HG02840 (cell line): ENCODE measurements around the gene CDC26.
A peak's percentile ranks its signal among the peaks of the same experiment; 100 is the strongest.
"Not testable (repeated sequence)": the region's sequence is repeated elsewhere in the genome, so short reads cannot be mapped to it uniquely, and the experiment has no call there.

Experiments used
- ATAC-seq: cut with Tn5 transposase; IDR thresholded peaks from one replicate; pipeline ENCODE4 v1.9.1; 2021; ENCODE audit warnings: mild to moderate bottlenecking, moderate library complexity, moderate number of reproducible peaks; ENCODE audit not compliant: unreplicated experiment, low FRiP score

CDC26 gene

GRCh38 chr9:113244556-113244955 is 30.8 kb downstream of the CDC26 start:
- no peak for ATAC-seq

- ATAC-seq, result no peak
Measured at GRCh38 chr9:113241161-113241560, 34.2 kb downstream of the CDC26 start.

GRCh38 chr9:113238859-113239232 is 36.5 kb downstream of the CDC26 start:
- ATAC-seq, result no peak

- ATAC-seq, result no peak
Measured at GRCh38 chr9:113238202-113238858, 37.0 kb downstream of the CDC26 start.

GRCh38 chr9:113237026-113237425 is 38.3 kb downstream of the CDC26 start:
- ATAC-seq, result no peak

- not testable (repeated sequence) for ATAC-seq
Measured at GRCh38 chr9:113235701-113236255, 39.6 kb downstream of the CDC26 start.

GRCh38 chr9:113231701-113232100 is 43.7 kb downstream of the CDC26 start:
- no peak for ATAC-seq

GRCh38 chr9:113228130-113228665 is 47.2 kb downstream of the CDC26 start:
- ATAC-seq, result no peak

GRCh38 chr9:113227436-113227835 is 47.9 kb downstream of the CDC26 start:
- ATAC-seq, result no peak

GRCh38 chr9:113223963-113224362 is 51.4 kb downstream of the CDC26 start:
- ATAC-seq, result no peak

GRCh38 chr9:113222482-113222841 is 52.9 kb downstream of the CDC26 start:
- no peak for ATAC-seq

GRCh38 chr9:113221800-113222481 is 53.4 kb downstream of the CDC26 start:
- ATAC-seq, result no peak

- peak; percentile 88 for ATAC-seq
Measured at GRCh38 chr9:113221003-113221799, 54.2 kb downstream of the CDC26 start, which contains the start of the genes FKBP15 and SLC31A1. Gene FKBP15 (minus strand): TSS chr9:113221277. CDS start chr9:113221243, 34 bp downstream. Gene SLC31A1 (plus strand): TSS chr9:113221544. CDS start chr9:113256149, 34,605 bp downstream.

- no peak for ATAC-seq
Measured at GRCh38 chr9:113220467-113221002, 54.8 kb downstream of the CDC26 start.

- ATAC-seq, result no peak
Measured at GRCh38 chr9:113219969-113220368, 55.4 kb downstream of the CDC26 start.

- peak; percentile 35 for ATAC-seq
Measured at GRCh38 chr9:113219186-113219936, 56.0 kb downstream of the CDC26 start.
